ENCODE results near the gene PEX1.
"Not testable (repeated sequence)": the region's sequence is repeated elsewhere in the genome, so short reads cannot be mapped to it uniquely, and the experiment has no call there.

Gene PEX1

GRCh38 chr7:92504563-92504962, 23.8 kb downstream of the PEX1 start:
- no peak for DNase-seq (ENCODE audit: low read depth)

GRCh38 chr7:92503767-92504166, 24.6 kb downstream of the PEX1 start:
- DNase-seq (ENCODE audit: low read depth) = no peak

GRCh38 chr7:92498557-92498956, 29.8 kb downstream of the PEX1 start:
- no peak for DNase-seq (ENCODE audit: low read depth)

GRCh38 chr7:92496876-92497275, 31.4 kb downstream of the PEX1 start:
- peak; percentile 67 for DNase-seq (ENCODE audit: low read depth)

- peak; percentile 45 for DNase-seq (ENCODE audit: low read depth)
Measured at GRCh38 chr7:92489634-92490033, 38.7 kb downstream of the PEX1 start.

- no peak for DNase-seq (ENCODE audit: low read depth)
Measured at GRCh38 chr7:92487804-92488203, 40.5 kb downstream of the PEX1 start.

GRCh38 chr7:92485974-92486373, 42.3 kb downstream of the PEX1 start:
- DNase-seq (ENCODE audit: low read depth) = no peak

GRCh38 chr7:92485267-92485892, 42.9 kb downstream of the PEX1 start:
- peak; percentile 29 for DNase-seq (ENCODE audit: low read depth)

GRCh38 chr7:92484226-92484625, 44.1 kb downstream of the PEX1 start:
- DNase-seq (ENCODE audit: low read depth) = not testable (repeated sequence)

- not testable (repeated sequence) for DNase-seq (ENCODE audit: low read depth)
Measured at GRCh38 chr7:92483624-92484023, 44.7 kb downstream of the PEX1 start.

GRCh38 chr7:92479146-92479545, 49.2 kb downstream of the PEX1 start:
- DNase-seq (ENCODE audit: low read depth) = not testable (repeated sequence)

- no peak for DNase-seq (ENCODE audit: low read depth)
Measured at GRCh38 chr7:92478711-92479110, 49.6 kb downstream of the PEX1 start.

- DNase-seq (ENCODE audit: low read depth) = no peak
Measured at GRCh38 chr7:92478095-92478494, 50.2 kb downstream of the PEX1 start.

- DNase-seq (ENCODE audit: low read depth) = not testable (repeated sequence)
Measured at GRCh38 chr7:92477681-92478080, 50.6 kb downstream of the PEX1 start, which contains the start of gene ERVW-1. Gene ERVW-1, minus strand, starts transcription at chr7:92477946. Its CDS starts 7,565 bp downstream, at chr7:92470381.

- not testable (repeated sequence) for DNase-seq (ENCODE audit: low read depth)
Measured at GRCh38 chr7:92475851-92476590, 52.3 kb downstream of the PEX1 start.

GRCh38 chr7:92475261-92475770, 53.0 kb downstream of the PEX1 start:
- not testable (repeated sequence) for DNase-seq (ENCODE audit: low read depth)

GRCh38 chr7:92473989-92474388, 54.3 kb downstream of the PEX1 start:
- DNase-seq (ENCODE audit: low read depth) = not testable (repeated sequence)

- not testable (repeated sequence) for DNase-seq (ENCODE audit: low read depth)
Measured at GRCh38 chr7:92468589-92468988, 59.7 kb downstream of the PEX1 start.

- DNase-seq (ENCODE audit: low read depth) = peak; percentile 64
Measured at GRCh38 chr7:92466682-92467081, 61.6 kb downstream of the PEX1 start.

GRCh38 chr7:92464515-92464914, 63.8 kb downstream of the PEX1 start:
- no peak for DNase-seq (ENCODE audit: low read depth)

- DNase-seq (ENCODE audit: low read depth) = no peak
Measured at GRCh38 chr7:92462560-92462959, 65.8 kb downstream of the PEX1 start.

GRCh38 chr7:92461027-92462003, 67.0 kb downstream of the PEX1 start:
- peak; percentile 37 for DNase-seq (ENCODE audit: low read depth)
